KMS-11 (cell line): ENCODE measurements around the gene KCNN3.
"Not testable (repeated sequence)": the region's sequence is repeated elsewhere in the genome, so short reads cannot be mapped to it uniquely, and the experiment has no call there.

ENCODE experiments used
- H2AFZ ChIP-seq: fragments of 200-600 bp; sonication (generic); 2 replicates; pipeline ENCODE4 v1.6.1; 2016; ENCODE audit warnings: antibody characterized with exemption, mixed run types, low read depth
- H3K27ac ChIP-seq: fragments of 200-600 bp; sonication (generic); 2 replicates; pipeline ENCODE4 v1.6.1; 2016; ENCODE audit warnings: mild to moderate bottlenecking, mixed run types
- H3K27me3 ChIP-seq: fragments of 200-600 bp; sonication (generic); 2 replicates; pipeline ENCODE4 v1.6.1; 2017; ENCODE audit warnings: mild to moderate bottlenecking, low read depth, mixed run types, moderate library complexity; ENCODE audit not compliant: insufficient read depth
- H3K36me3 ChIP-seq: fragments of 200-600 bp; sonication (generic); 2 replicates; pipeline ENCODE4 v1.6.1; 2017; ENCODE audit warnings: mild to moderate bottlenecking, mixed run types; ENCODE audit not compliant: insufficient read depth
- H3K4me1 ChIP-seq: fragments of 200-600 bp; sonication (generic); 2 replicates; pipeline ENCODE4 v1.6.1; 2016; ENCODE audit warnings: mild to moderate bottlenecking, low read depth, mixed run types; ENCODE audit not compliant: poor library complexity, severe bottlenecking
- H3K4me2 ChIP-seq: fragments of 200-600 bp; sonication (generic); 2 replicates; pipeline ENCODE4 v1.7.0; 2016; ENCODE audit warnings: mild to moderate bottlenecking, mixed run types
- H3K4me3 ChIP-seq: fragments of 200-600 bp; sonication (generic); IDR thresholded peaks from 2 replicates; pipeline ENCODE4 v1.6.1; 2017; ENCODE audit warnings: low read depth, low read length, mixed read lengths; ENCODE audit not compliant: insufficient read depth
- H3K79me2 ChIP-seq: fragments of 200-600 bp; sonication (generic); 2 replicates; pipeline ENCODE4 v1.6.1; 2016; ENCODE audit warnings: low read depth, mixed run types; ENCODE audit not compliant: insufficient read depth
- H3K9ac ChIP-seq: fragments of 200-600 bp; sonication (generic); 2 replicates; pipeline ENCODE4 v1.6.1; 2016; ENCODE audit warnings: mild to moderate bottlenecking, mixed run types
- H4K20me1 ChIP-seq: fragments of 200-600 bp; sonication (generic); 2 replicates; pipeline ENCODE4 v1.6.1; 2016; ENCODE audit warnings: mild to moderate bottlenecking, mixed run types; ENCODE audit not compliant: insufficient read depth
- CTCF ChIP-seq: fragments of 200-600 bp; sonication (generic); conservative IDR thresholded peaks from 2 replicates; pipeline ENCODE4 v1.6.1; 2017; ENCODE audit warnings: low read depth, mild to moderate bottlenecking, antibody characterized with exemption, low read length, moderate library complexity, mixed read lengths

The KCNN3 gene

GRCh38 chr1:154682254-154682653, 187.8 kb downstream of the KCNN3 start:
- H3K4me1 ChIP-seq: peaks cover 10% of the 10 kb centered on the region
- no peaks in the 10 kb centered on the region for H3K79me2 ChIP-seq
- no peaks in the 10 kb centered on the region for H3K36me3 ChIP-seq
- H3K27me3 ChIP-seq: no peaks in the 10 kb centered on the region
- no peak for TF ChIP-seq CTCF
- H3K27ac ChIP-seq: no peak overlapping the region
- H2AFZ ChIP-seq: no peak overlapping the region
- H3K9ac ChIP-seq: no peak overlapping the region
- no peak overlapping the region for H3K4me2 ChIP-seq
- no peaks in the 10 kb centered on the region for H4K20me1 ChIP-seq
- no peak overlapping the region for H3K4me3 ChIP-seq

- not testable (repeated sequence) for H3K4me1 ChIP-seq
These were observed 192.2 kb downstream of the KCNN3 start for GRCh38 chr1:154677844-154678243.

GRCh38 chr1:154676847-154677246, 193.2 kb downstream of the KCNN3 start:
- H3K4me2 ChIP-seq, H3K36me3 ChIP-seq, H4K20me1 ChIP-seq, H3K79me2 ChIP-seq, H3K9ac ChIP-seq, H3K4me1 ChIP-seq, H3K27me3 ChIP-seq, H2AFZ ChIP-seq, H3K4me3 ChIP-seq, H3K27ac ChIP-seq: not testable (repeated sequence)

More at GRCh38 chr1:154677844-154678243, 192.2 kb downstream of the KCNN3 start:
- not testable (repeated sequence) for H3K36me3 ChIP-seq, H3K27me3 ChIP-seq, H3K4me2 ChIP-seq, H3K4me3 ChIP-seq, H3K27ac ChIP-seq, H3K9ac ChIP-seq, H3K79me2 ChIP-seq, H4K20me1 ChIP-seq, H2AFZ ChIP-seq

- not testable (repeated sequence) for H3K27ac ChIP-seq, H3K36me3 ChIP-seq, H3K79me2 ChIP-seq, H3K4me3 ChIP-seq, H4K20me1 ChIP-seq, H3K9ac ChIP-seq, H3K4me2 ChIP-seq, H3K27me3 ChIP-seq, H2AFZ ChIP-seq, H3K4me1 ChIP-seq
These were observed 195.6 kb downstream of the KCNN3 start for GRCh38 chr1:154674456-154674855.

- H3K4me3 ChIP-seq, H3K4me2 ChIP-seq, H3K27me3 ChIP-seq, H3K27ac ChIP-seq, H3K36me3 ChIP-seq, H2AFZ ChIP-seq, H3K9ac ChIP-seq, H3K79me2 ChIP-seq, H4K20me1 ChIP-seq: not testable (repeated sequence)
- peaks cover 11% of the 10 kb centered on the region for H3K4me1 ChIP-seq
These were observed 197.8 kb downstream of the KCNN3 start for GRCh38 chr1:154672245-154672644.

GRCh38 chr1:154671412-154671811, 198.7 kb downstream of the KCNN3 start:
- H3K9ac ChIP-seq: not testable (repeated sequence)

GRCh38 chr1:154670310-154671270, 199.5 kb downstream of the KCNN3 start:
- Histone ChIP-seq H3K4me2 (peak overlapping the region; percentile 6; the same call in 1 of the 2 replicates), H3K4me1 (peaks cover 11% of the 10 kb centered on the region), H2AFZ (0 out of 2 replicates have a peak overlapping the region, but pooled peaks have one; percentile 1)
- H3K79me2 ChIP-seq, H3K4me3 ChIP-seq, H3K36me3 ChIP-seq, H3K27me3 ChIP-seq, H4K20me1 ChIP-seq, H3K9ac ChIP-seq, H3K27ac ChIP-seq: not testable (repeated sequence)

More at GRCh38 chr1:154671412-154671811, 198.7 kb downstream of the KCNN3 start:
- not testable (repeated sequence) for H3K36me3 ChIP-seq, H3K79me2 ChIP-seq, H3K4me2 ChIP-seq, H3K27ac ChIP-seq, H4K20me1 ChIP-seq, H3K4me3 ChIP-seq, H2AFZ ChIP-seq, H3K27me3 ChIP-seq
- peaks cover 11% of the 10 kb centered on the region for H3K4me1 ChIP-seq
